Left ventricle myocardium inferior (tissue), 1 donor: Measurements from ENCODE around the gene ZNF414. TPM values are rescaled to one million over a fixed set of nuclear protein-coding genes. Genes with fewer than 3 reads are reported as not detected.

Source experiments
- DNase-seq: peaks from one replicate; pipeline ENCODE4 v3.0.0-alpha.2; 2020
- H3K27ac ChIP-seq: fragments of 200-600 bp; replicated peaks from 2 replicates; pipeline ENCODE4 v1.8.0; 2021
- H3K27me3 ChIP-seq: fragments of 200-600 bp; 2 replicates; pipeline ENCODE4 v1.8.0; 2021; ENCODE audit warnings: low read depth
- H3K36me3 ChIP-seq: fragments of 200-600 bp; 2 replicates; pipeline ENCODE4 v1.8.0; 2021
- H3K4me1 ChIP-seq: fragments of 200-600 bp; 2 replicates; pipeline ENCODE4 v1.8.0; 2021
- H3K4me3 ChIP-seq: fragments of 200-600 bp; 2 replicates; pipeline ENCODE4 v1.8.0; 2021; ENCODE audit warnings: mild to moderate bottlenecking, moderate library complexity
- H3K9me3 ChIP-seq: fragments of 200-600 bp; replicated peaks from 2 replicates; pipeline ENCODE4 v1.8.0; 2021
- CTCF ChIP-seq: fragments of 200-600 bp; IDR thresholded peaks from 2 replicates; pipeline ENCODE4 v1.8.0; 2021; ENCODE audit warnings: antibody characterized with exemption, mild to moderate bottlenecking, borderline replicate concordance
- intact Hi-C: fragments of 100-400 bp; cut with micrococcal nuclease; formaldehyde crosslinking; loops from one replicate; pipeline ENCODE4 v1.11.0; 2022
- total RNA-seq: library from RNA; stranded (reverse); fragmentation: NEBNext Ultra II Directional; extraction: Animal tissue kit (Norgen Biotek cat#: 25700); gene quantifications from one replicate; pipeline ENCODE4 v1.2.1, GENCODE V29; 2021
- donor health status: DM: no; HTN: yes; CAD: no; lungs with severe emphysema.

The ZNF414 gene
- total RNA-seq, 1 donor from 2014 or later = 17.0 TPM

DNA sequence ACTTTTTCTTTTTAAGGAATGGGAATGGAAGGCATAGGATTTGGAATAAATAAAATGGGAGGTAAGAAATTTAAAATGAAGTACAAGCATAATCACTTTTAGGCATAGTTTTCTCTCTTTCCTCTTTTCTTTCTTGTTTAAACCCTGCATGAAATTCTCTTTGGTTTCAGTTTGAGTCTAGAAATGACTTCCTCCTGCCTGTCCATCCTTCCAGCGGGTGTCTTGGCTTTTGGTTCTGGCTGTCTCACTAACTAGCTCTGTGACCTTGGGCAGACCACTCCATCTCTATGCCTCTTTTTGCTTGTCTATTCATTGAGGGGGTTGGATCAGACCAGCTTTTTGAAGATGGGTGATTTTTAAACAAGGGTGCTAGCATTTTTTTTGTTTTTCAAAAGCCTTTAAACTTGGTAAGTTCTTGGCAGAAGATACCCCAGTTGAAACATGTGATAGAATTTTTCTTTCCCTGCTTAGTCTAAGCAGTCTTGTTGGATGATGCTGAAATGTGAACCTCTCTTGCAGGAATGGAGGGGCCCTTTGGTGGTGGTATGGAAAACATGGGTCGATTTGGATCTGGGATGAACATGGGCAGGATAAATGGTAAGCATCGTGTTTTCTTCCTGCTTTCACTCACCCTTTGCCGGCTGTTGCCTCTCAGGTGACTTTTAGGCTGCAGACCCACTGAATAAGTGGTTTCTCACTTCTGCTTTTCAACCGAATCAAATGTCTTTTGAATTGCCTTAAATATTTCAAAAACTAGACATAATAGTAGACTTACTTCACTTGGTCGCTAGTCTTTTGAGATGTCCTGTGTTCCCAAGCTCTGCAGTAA lies 40.1 kb downstream of the ZNF414 start:
- no peak overlapping the region for H3K4me3 ChIP-seq
- no peak for TF ChIP-seq CTCF
- no peak for DNase-seq
- no peaks in the 10 kb centered on the region for H3K27me3 ChIP-seq
- H3K36me3 ChIP-seq = peaks cover 92% of the 10 kb centered on the region
- intact Hi-C loops = no loop called here
- peaks cover 82% of the 10 kb centered on the region for H3K4me1 ChIP-seq
- peak overlapping the region; percentile 78 for H3K27ac ChIP-seq
- H3K9me3 ChIP-seq = no peaks in the 10 kb centered on the region

DNA sequence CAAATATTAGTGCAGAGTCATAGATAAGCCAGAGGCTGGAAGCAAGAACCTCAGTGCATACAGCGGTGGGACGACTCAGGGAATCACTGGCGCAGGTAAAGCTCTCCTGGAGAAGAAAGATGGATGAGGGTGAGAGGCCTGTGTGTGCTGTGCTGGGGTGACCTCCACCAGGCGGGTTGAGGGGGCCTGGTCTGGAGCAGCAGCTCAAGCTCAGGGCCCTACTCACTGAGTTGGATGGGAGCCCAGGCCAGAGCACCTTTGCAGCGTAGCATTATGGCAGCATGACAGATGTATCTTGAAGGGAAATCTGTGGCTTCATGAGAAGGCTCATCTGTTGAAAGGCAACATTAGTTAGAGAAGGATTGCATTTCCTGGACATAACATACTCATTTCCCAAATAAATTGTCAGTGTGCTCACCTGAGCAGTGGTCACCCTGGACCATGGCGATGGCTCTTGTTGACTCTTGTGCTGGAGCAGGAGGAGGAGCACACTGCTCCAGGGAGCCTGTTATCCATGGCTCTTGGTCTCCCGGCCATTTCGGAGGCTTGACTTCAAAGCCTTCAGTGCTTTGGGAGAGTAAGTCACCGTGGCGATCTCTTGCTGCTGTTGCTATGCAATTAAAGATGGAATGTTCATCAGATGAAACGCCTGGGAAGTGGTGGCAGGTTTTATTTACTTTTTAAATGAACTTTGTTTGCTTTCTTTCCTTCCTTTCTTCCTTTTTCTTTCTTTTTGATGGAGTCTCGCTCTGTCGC lies 44.2 kb downstream of the ZNF414 start:
- Histone ChIP-seq H3K27ac (peak overlapping the region; percentile 78), H3K36me3 (peaks cover 100% of the 10 kb centered on the region), H3K4me1 (peaks cover 43% of the 10 kb centered on the region), H3K27me3 (no peaks in the 10 kb centered on the region), H3K4me3 (no peak overlapping the region), H3K9me3 (no peaks in the 10 kb centered on the region)
- no peak for DNase-seq
- intact Hi-C loops = no loop called here
- no peak for TF ChIP-seq CTCF

DNA sequence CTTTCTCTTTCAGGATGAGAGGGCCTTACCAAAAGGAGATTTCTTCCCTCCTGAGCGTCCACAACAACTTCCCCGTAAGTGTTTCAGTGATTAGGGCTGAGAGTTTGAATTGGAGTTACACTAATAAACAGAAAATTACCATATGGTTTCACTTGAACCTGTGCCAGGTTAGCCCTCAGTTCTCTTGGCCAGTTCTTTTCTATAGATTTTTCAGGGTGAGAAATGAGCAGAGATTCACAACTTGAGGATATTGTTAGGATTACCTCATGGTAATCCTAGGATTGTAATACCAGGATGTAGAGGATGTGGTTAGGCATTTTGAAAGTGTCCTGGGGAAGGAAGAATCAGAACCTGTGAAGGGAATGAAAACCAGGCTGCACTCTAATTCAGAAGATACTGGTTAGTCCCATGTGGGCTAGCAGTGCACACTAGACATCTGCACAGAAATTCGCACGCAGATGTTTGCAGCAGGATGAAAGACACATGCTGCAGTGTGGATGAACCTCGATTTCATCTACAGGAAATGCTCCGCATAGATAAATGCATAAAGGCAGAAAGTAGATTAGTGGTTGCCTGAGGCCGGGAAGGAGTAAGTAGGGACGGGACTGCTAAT lies 45.1 kb downstream of the ZNF414 start:
- no peak for TF ChIP-seq CTCF
- Histone ChIP-seq H3K4me1 (peaks cover 36% of the 10 kb centered on the region), H3K9me3 (no peaks in the 10 kb centered on the region), H3K27ac (peak overlapping the region; percentile 78), H3K4me3 (no peak overlapping the region), H3K36me3 (peaks cover 100% of the 10 kb centered on the region), H3K27me3 (no peaks in the 10 kb centered on the region)
- DNase-seq = no peak
- intact Hi-C loops = no loop called here

- no peak for TF ChIP-seq CTCF
- H3K27me3 ChIP-seq = no peaks in the 10 kb centered on the region
- intact Hi-C loops = no loop called here
Observed at GRCh38 chr19:8468124-8468523, 45.8 kb downstream of the ZNF414 start.

DNA sequence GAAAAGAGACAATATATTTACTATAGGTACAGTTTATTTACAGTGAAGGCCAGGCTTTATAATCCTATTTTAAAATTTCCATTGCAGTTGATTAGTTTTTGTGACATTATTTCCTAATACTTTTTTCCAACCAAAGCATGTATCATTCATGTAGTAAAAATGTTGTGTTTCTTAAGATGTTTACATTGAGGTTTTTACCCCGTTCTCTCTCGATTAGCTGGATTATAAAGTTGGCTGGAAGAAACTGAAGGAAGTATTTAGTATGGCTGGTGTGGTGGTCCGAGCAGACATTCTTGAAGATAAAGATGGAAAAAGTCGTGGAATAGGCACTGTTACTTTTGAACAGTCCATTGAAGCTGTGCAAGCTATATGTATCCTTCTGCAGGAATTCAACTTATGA lies 47.9 kb downstream of the ZNF414 start:
- Histone ChIP-seq H3K27ac (no peak overlapping the region), H3K27me3 (no peaks in the 10 kb centered on the region), H3K4me3 (no peak overlapping the region), H3K36me3 (peaks cover 80% of the 10 kb centered on the region), H3K4me1 (peaks cover 44% of the 10 kb centered on the region), H3K9me3 (no peaks in the 10 kb centered on the region)
- TF ChIP-seq CTCF = no peak
- intact Hi-C loops = no loop called here
- no peak for DNase-seq

More at GRCh38 chr19:8468124-8468523, 45.8 kb downstream of the ZNF414 start:
- Histone ChIP-seq H3K4me1 (peaks cover 35% of the 10 kb centered on the region), H3K36me3 (peaks cover 100% of the 10 kb centered on the region), H3K4me3 (no peak overlapping the region), H3K9me3 (no peaks in the 10 kb centered on the region), H3K27ac (no peak overlapping the region)
- no peak for DNase-seq
